ENCODE data around the gene CRKL.

GRCh38 chr22:20985720-20986119 is 68.5 kb downstream of the CRKL start:
- TF ChIP-seq POLR2A (IDR thresholded peaks at IDR 0.05), result no peak
- no peak for TF ChIP-seq CTCF (IDR thresholded peaks at IDR 0.05)

Data from adrenal gland (tissue), 5 donors.